Kidney capillary endothelial cell (primary cell): ENCODE data around the gene SWSAP1.

Experiments
- DNase-seq: peaks from one replicate; pipeline ENCODE4 v3.0.0-alpha.2; 2018; ENCODE audit warnings: low spot score

Gene SWSAP1

GRCh38 chr19:11355160-11356073 is 19.0 kb upstream of the SWSAP1 start, which contains the start of gene PLPPR2:
PLPPR2 (plus strand) TSS chr19:11355432; CDS start chr19:11357674, 2,242 bp downstream.
- DNase-seq, result peak; percentile 85

GRCh38 chr19:11356074-11356397 is 18.4 kb upstream of the SWSAP1 start:
- DNase-seq, result no peak

GRCh38 chr19:11356676-11357550 is 17.6 kb upstream of the SWSAP1 start:
- no peak for DNase-seq

GRCh38 chr19:11359421-11359820 is 15.0 kb upstream of the SWSAP1 start:
- DNase-seq, result no peak

GRCh38 chr19:11361037-11361770 is 13.3 kb upstream of the SWSAP1 start:
- DNase-seq, result no peak

GRCh38 chr19:11361771-11362731 is 12.4 kb upstream of the SWSAP1 start:
- DNase-seq, result no peak

- DNase-seq, result no peak
Observed at GRCh38 chr19:11363881-11364280, 10.6 kb upstream of the SWSAP1 start.

GRCh38 chr19:11364296-11364904 is 10.1 kb upstream of the SWSAP1 start:
- DNase-seq, result no peak

GRCh38 chr19:11364935-11365334 is 9.5 kb upstream of the SWSAP1 start:
- DNase-seq, result no peak

- DNase-seq, result no peak
Observed at GRCh38 chr19:11365557-11366117, 8.8 kb upstream of the SWSAP1 start.

GRCh38 chr19:11367528-11367927 is 6.9 kb upstream of the SWSAP1 start:
- DNase-seq, result no peak

- no peak for DNase-seq
Observed at GRCh38 chr19:11370744-11371143, 3.7 kb upstream of the SWSAP1 start.

- no peak for DNase-seq
Observed at GRCh38 chr19:11373166-11373884, 1.1 kb upstream of the SWSAP1 start.

GRCh38 chr19:11373885-11374432 is 507 bp upstream of the SWSAP1 start:
- DNase-seq, result no peak

- DNase-seq, result no peak
Observed at GRCh38 chr19:11375143-11375948, 880 bp downstream of the SWSAP1 start.

- DNase-seq, result peak; percentile 35
Observed at GRCh38 chr19:11377237-11377636, 2.8 kb downstream of the SWSAP1 start.

- no peak for DNase-seq
Observed at GRCh38 chr19:11377756-11378155, 3.3 kb downstream of the SWSAP1 start.
